Measurements from ENCODE around the gene NXF1. TPM values are rescaled to one million over a fixed set of nuclear protein-coding genes. Genes with fewer than 3 reads are reported as not detected.

NXF1 gene
- total and polyA plus RNA-seq, 2 of the 13 experiments (the other 11 are each of a cell fraction or from before 2014, with no cell fraction given), result 30.4 to 30.9 TPM

- peak; percentile 100 for TF ChIP-seq KDM2A (CRISPR knock-in tag; IDR thresholded peaks at IDR 0.05; ENCODE audit: borderline replicate concordance, low read depth)
- no peak for TF ChIP-seq ONECUT2 (CRISPR knock-in tag; IDR thresholded peaks at IDR 0.05)
- peak; percentile 98 for TF ChIP-seq GABPB1 (CRISPR knock-in tag; IDR thresholded peaks at IDR 0.05)
- peak; percentile 48; the same call in 1 of the 2 replicates for TF ChIP-seq ZBTB25 (CRISPR knock-in tag; IDR thresholded peaks at IDR 0.05)
- TF ChIP-seq BCLAF1 (IDR thresholded peaks at IDR 0.05), result no peak
- TF ChIP-seq MIER3 (CRISPR knock-in tag; IDR thresholded peaks at IDR 0.05; ENCODE audit: borderline replicate concordance), result peak; percentile 89; the same call in 1 of the 2 replicates
- TF ChIP-seq NR0B2 (CRISPR knock-in tag; IDR thresholded peaks at IDR 0.05), result peak; percentile 58; the same call in 1 of the 2 replicates
- peak; percentile 93 for TF ChIP-seq YEATS2 (CRISPR knock-in tag; IDR thresholded peaks at IDR 0.05; ENCODE audit: borderline replicate concordance)
- TF ChIP-seq MXI1 (IDR thresholded peaks at IDR 0.05; ENCODE audit: borderline replicate concordance, low read depth, low read length), result peak; percentile 86; the same call in 1 of the 3 replicates
- no peak for TF ChIP-seq ZNF18 (CRISPR knock-in tag; IDR thresholded peaks at IDR 0.05; ENCODE audit: insufficient replicate concordance)
- TF ChIP-seq ZNF740 (CRISPR knock-in tag; IDR thresholded peaks at IDR 0.05), result no peak
- TF ChIP-seq ZNF276 (CRISPR knock-in tag; IDR thresholded peaks at IDR 0.05; ENCODE audit: low read depth), result no peak
- TF ChIP-seq SKIL (CRISPR knock-in tag; IDR thresholded peaks at IDR 0.05; ENCODE audit: borderline replicate concordance), result 0 out of 2 replicates have a peak, but pooled peaks have one; percentile 5
These were observed 18.1 kb downstream of the NXF1 start, which contains the start of gene TMEM179B (continued) for GRCh38 chr11:62787005-62787759.
